Non-pigmented ciliary epithelial cell (primary cell): Measurements from ENCODE around the gene C16orf74.

Experiments
- DNase-seq: peaks from one replicate; pipeline ENCODE4 v3.0.0-alpha.2; 2010; ENCODE audit warnings: low read depth

C16orf74 gene

GRCh38 chr16:85695196-85696128, 55.4 kb downstream of the C16orf74 start:
- no peak for DNase-seq

GRCh38 chr16:85690469-85691064, 60.3 kb downstream of the C16orf74 start:
- DNase-seq = no peak

- no peak for DNase-seq
Measured at GRCh38 chr16:85689950-85690320, 61.0 kb downstream of the C16orf74 start.

- DNase-seq = no peak
Measured at GRCh38 chr16:85689285-85689949, 61.5 kb downstream of the C16orf74 start.

- peak; percentile 19 for DNase-seq
Measured at GRCh38 chr16:85688586-85689284, 62.2 kb downstream of the C16orf74 start, which contains the start of gene GINS2. TSS of gene GINS2 (minus strand) at chr16:85688954. CDS start at chr16:85688898, 56 bp downstream.

- no peak for DNase-seq
Measured at GRCh38 chr16:85687651-85688471, 63.0 kb downstream of the C16orf74 start.

- no peak for DNase-seq
Measured at GRCh38 chr16:85686912-85687591, 63.8 kb downstream of the C16orf74 start.

- DNase-seq = no peak
Measured at GRCh38 chr16:85685251-85685650, 65.6 kb downstream of the C16orf74 start.

GRCh38 chr16:85683363-85683762, 67.5 kb downstream of the C16orf74 start:
- no peak for DNase-seq

GRCh38 chr16:85682516-85682915, 68.4 kb downstream of the C16orf74 start:
- no peak for DNase-seq

GRCh38 chr16:85681255-85681654, 69.6 kb downstream of the C16orf74 start:
- DNase-seq = no peak

GRCh38 chr16:85680352-85680944, 70.4 kb downstream of the C16orf74 start:
- DNase-seq = no peak

- DNase-seq = no peak
Measured at GRCh38 chr16:85679870-85680269, 71.0 kb downstream of the C16orf74 start.

GRCh38 chr16:85678821-85679220, 72.1 kb downstream of the C16orf74 start:
- no peak for DNase-seq

- no peak for DNase-seq
Measured at GRCh38 chr16:85678016-85678415, 72.9 kb downstream of the C16orf74 start.

- DNase-seq = no peak
Measured at GRCh38 chr16:85677383-85677967, 73.4 kb downstream of the C16orf74 start.

GRCh38 chr16:85676466-85676865, 74.4 kb downstream of the C16orf74 start:
- no peak for DNase-seq

- no peak for DNase-seq
Measured at GRCh38 chr16:85675251-85675874, 75.5 kb downstream of the C16orf74 start.

GRCh38 chr16:85674828-85675227, 76.1 kb downstream of the C16orf74 start:
- DNase-seq = no peak

GRCh38 chr16:85674418-85674755, 76.5 kb downstream of the C16orf74 start:
- DNase-seq = no peak
